GM19043 (cell line): ENCODE measurements around the gene TFAP2A.

Source experiments
- ATAC-seq: cut with Tn5 transposase; IDR thresholded peaks from one replicate; pipeline ENCODE4 v1.9.1; 2021; ENCODE audit warnings: low read depth; ENCODE audit not compliant: unreplicated experiment

Gene TFAP2A

DNA sequence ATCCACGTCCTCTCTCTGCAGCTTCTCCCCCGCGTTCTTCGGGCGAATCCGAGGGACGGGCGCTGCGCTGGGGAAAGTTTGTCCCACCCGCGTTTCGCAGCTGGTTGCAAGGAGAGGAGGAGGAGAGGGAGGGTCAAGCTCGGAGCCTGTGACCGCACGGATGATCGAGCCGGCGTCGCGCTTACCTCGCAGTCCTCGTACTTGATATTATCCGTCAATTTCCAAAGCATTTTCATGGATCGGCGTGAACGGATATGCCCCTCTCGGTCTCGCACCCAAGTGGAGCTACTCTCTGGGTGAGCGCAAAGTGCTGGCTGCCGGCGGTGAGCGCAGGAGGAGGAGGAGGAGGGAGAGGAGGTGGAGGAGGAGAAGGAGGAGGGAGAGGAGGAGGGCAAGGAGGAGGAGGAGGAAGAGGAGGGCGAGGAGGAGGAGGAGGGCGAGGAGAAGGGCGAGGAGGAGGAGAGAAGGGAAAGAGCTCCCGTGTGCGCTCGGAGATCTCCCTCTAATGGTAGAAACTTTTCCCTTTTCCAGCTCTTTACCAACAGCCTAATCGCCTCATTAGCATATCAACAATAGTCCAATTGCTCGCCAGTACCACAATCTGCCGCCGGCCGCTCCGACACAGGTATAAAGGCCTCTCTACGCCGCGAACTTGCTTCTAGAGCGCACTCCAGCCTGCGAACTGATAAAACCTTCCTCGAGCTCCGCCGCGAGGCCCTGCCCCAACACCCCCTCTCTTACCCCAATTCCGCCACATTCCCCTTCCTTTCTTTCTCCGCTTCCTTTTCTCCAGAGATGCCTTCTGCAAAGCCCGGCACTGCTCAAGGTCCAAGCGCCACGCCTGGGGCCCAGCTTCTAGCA is at the start of gene TFAP2A:
TSS of gene TFAP2A (minus strand) at position 319 of the 861 bp plus-strand sequence. CDS start at position 236, 83 bp downstream.
- ATAC-seq = no peak

DNA sequence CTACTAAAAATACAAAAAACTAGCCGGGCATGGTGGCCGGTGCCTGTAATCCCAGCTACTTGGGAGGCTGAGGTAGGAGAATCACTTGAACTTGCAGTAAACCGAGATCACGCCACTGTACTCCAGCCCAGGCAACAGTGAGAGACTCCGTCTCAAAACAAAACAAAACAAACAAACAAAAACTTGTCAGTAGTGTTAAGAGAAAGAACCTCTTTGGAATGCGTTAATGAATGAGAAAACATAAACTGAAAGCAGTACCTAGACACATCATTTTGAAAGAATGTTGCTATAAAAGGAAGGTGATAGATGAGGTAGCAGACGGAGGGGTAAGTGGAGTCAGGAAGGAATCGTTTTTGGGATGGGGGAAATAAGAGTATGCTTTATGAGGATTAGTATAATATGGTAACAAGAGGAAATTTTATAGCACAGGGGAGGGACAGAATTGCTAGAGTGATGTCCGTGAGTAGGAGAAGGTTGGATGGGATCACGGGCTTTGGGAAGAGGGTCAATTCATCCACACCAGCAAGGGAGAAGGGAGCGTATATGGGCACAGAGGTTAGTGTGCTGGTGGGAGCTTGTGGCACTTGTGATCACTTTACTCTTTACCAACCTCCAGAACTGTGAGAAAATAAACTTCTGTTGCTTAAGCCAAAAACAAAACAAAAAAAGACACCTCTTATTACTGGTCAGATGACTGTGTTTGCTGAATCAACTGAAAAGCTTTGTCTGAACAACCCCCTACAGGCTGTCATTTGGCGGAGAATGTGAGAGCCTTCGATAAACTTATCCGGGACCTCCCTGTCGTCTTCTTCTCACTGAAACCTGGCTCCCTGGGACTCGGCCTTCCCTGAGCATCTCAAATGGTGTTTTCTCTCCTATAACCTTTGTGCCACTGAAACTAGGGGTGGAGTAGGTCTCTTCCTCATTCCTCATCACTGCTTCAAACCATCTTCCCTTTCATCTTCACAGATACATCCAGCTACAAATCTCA is 48.9 kb upstream of the TFAP2A start:
- ATAC-seq = no peak

DNA sequence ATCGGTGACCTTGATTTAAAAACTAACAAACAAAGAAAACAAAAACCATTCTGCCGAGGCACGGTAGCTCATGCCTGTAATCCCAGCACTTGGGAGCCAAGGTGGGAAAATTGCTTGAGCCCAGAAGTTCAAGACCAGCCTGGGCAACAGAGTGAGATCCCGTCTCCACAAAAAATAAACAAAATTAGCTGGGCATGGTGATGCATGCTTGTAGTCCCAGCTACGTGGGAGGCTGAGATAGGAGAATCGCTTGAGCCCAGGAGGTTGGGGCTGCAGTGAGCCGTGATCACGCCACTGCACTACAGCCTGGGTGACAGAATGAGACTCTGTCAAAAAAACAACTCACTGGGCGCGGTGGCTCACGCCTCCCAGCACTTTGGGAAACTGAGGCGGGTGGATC is 48.2 kb upstream of the TFAP2A start:
- no peak for ATAC-seq

DNA sequence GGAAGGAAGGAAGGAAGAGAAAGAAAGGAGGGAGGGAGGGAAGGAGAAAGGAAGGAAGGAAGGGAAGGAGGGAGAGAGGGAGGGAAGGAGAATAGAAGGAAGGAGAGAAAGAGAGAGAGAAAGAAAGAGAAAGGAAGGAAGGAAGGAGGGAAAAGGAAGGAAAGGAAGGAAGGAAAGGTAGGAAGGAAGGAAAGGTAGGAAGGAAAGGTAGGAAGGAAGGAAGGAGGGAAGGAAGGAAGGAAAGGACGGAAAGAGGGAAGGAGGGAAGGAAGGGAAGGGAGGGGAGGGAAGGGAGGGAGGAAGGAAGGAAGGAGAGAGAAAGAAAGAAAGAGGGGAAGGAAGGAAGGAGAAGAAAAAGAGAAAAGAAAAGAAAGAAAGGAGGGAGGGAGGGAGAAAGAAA is 47.0 kb upstream of the TFAP2A start:
- no peak for ATAC-seq

DNA sequence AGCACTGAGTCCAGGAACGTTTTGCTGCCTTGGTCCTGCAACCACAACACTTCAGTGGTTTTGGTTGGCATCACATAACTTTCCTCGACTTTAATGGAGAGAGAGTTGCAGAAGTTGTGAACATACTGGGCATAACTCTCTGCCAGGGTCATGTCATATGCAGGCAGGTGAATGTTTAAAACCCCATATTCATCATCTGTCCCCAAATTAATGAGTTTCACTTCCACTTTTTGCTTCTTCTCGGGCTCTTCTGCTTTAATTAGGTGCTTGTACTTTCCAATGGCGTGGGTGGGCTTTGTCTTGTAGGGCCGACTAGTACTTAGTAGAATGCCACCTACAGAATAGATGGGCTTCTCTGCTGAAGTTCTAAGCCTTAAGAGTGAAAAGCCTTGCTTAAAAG is 45.2 kb upstream of the TFAP2A start:
- ATAC-seq = peak; percentile 92

DNA sequence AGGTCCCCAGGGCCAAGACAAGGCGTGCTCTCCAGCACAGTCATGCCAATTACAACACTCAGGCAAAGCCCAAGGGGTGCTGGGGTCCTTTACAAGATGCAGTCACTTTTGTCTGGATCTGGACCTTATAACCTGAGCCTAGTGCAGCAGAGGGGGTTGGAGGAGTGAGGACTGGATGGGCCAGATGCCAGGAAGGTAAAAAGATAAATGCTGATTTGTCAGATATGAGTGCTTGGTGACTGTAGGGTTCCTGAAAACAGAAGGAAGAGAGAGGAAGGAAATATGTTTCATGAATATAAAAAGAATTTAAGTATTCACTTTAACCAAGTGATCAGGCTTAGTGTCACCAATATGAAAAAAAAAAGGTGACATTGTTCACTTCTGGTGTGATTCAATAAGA is 43.4 kb upstream of the TFAP2A start:
- ATAC-seq = no peak

DNA sequence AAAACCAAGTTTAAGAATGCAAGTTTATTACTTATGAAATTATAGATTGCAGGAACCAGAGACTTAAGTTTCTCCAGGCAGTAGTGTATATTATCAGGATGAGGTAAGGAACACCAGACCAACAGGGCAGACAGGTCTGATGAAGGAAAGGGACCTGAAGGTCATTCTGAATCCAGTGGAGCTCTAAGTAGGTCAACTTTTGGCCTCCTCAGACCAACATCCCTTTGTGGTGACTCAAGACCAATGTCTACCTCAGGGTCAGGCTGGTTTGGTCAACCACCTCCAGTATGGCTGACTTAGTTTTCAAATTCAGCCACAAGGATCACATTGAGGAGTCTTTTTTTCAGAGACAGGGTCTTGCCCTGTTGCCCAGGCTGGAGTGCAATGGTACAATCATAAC is 38.7 kb upstream of the TFAP2A start:
- no peak for ATAC-seq

DNA sequence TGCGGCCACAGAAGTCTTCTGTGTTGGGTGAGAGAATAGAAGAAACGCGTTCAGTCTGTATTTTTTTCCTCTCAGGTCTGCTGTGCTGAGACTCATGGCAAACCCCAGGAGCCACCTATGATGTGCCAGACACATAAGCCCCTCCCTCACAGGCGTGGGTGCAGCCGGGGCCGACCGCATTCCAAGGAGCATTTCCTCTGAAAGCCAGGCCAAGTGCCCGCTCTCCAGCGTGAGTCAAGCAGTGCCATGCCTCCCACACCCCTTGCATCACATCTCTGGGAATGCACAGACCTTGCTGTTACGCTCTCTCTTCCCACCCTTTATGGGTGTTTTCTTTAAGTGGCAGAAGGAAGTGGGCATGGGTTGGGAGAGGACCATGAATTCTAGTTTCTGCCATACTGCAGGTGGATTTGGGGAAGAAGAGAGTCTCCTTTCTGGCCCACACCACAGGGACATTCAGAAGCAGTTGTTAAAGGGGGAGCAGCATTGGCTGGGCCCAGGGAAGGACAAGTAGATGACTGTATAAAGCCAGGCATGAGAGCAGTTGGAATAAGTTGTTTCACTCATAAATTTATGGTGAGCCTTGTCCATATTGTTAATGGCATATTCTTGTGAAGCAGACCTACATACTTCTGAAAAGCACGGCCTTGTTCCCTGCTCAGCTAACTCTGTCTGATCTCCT is 37.1 kb upstream of the TFAP2A start:
- no peak for ATAC-seq

DNA sequence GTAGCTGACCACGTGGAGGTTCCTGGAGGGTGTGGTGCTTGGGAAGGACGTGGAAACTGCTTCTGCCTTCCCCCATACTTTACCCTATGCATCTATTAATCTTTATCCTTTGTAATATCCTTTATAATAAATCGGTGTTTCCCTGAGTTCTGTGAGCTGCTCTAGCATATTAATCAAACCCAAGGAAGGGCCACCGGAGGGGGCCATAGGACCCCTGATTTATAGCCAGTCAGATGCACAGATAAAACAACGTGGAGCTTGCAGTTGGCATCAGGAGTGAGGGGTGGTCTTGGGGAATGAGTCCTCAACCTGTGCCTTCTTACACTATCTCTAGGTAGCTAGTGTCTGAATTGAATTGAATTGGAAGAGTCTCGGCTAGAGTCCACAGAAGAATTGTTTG is 36.5 kb upstream of the TFAP2A start:
- no peak for ATAC-seq

DNA sequence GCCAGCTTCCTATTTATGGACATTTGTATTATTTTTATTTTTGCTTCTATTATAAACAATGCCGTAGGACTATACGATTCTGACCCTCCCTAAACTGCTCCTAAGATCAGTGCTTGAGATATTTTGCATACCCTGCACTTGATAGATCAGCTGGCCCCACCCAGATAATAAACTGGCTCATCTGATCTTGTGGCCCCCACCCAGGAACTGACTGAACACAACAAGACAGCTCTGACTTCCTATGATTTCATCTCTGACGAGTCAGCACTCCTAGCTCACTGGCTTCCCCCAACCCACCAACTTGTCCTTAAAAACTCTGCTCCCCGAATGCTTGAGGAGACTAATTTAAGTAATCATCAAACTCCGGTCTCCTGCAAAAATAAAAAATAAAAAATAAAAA is 34.9 kb upstream of the TFAP2A start:
- ATAC-seq = no peak

DNA sequence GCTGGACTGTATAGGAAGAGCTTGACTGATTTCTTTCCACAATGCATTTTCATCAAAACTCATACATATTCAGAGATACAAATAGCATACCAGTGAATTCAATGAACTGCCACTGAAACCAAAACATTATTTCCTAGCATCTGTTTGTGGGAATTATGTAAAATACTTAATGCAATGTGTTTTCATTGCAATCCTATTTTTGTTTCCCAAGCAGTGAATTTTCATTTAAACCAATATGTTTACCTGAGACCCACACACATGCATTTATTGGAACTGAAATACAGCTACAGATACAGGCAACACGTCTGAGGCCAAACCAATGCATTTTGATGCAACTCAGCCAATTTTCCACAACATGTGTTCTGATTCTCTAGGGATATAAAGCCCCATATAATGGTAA is 33.2 kb upstream of the TFAP2A start:
- no peak for ATAC-seq

DNA sequence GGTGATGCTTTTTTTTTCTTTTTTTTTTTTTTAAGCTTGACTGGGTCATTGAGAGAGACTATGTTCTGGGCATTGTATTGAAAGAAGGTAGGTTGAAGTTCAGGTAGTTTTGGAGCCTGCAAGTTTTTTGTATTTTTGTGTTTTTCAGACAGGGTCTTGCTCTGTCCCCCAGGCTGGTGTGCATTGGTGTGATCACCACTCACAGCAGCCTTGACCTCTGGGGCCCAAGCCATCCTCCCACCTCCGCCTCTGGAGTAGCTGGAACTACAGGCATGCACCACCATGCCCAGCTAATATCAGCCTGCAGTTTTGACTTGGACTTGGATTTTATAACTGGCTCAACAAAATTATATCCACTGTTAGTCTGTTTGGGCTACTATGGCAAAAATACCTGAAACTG is 31.7 kb upstream of the TFAP2A start:
- ATAC-seq = no peak

DNA sequence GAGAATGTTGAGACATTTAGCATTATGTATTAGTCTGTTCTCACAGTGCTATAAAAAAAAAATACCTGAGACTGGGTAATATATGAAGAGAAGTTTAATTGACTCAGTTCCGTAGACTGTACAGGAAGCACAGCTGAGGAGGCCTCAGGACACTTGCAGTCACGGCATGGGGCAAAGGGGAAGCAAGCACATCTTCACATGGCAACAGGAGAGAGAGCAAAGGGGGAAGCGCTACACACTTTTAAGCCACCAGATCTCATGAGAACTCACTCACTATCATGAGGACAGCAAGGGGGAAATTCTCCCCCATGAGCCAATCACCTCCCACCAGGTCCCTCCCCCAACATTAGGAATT is 26.8 kb upstream of the TFAP2A start:
- ATAC-seq = no peak

DNA sequence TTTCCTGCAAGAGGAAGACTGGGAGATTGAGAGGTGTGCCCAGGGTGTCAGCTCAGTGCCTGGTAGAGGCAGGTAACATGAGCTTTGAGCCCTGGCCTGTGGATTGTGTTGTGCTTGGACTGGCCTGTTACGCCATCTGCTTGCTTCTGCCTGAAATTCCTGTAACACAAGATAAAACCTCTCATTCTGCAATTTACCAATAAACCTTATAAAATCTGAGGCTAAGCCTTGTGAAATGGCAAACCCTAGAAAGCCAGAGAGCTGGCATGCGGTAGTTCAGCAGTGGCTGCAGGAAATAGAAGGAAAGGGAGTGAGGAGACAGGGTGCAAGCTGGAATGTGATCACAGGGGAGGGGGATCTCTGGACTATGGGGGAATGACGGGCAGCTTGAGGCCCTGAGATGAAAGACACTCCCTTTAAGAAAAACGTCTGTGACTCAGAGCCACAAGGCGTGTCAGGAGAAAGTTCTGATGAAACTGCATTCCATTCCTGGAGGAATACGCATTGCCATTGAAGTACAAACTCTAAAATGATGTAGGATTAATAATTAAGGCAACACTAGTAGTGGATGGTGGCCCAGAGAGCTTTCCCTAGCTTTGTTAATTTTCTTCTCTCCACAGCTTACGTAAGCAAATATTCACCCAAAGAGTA is 26.3 kb upstream of the TFAP2A start:
- no peak for ATAC-seq

DNA sequence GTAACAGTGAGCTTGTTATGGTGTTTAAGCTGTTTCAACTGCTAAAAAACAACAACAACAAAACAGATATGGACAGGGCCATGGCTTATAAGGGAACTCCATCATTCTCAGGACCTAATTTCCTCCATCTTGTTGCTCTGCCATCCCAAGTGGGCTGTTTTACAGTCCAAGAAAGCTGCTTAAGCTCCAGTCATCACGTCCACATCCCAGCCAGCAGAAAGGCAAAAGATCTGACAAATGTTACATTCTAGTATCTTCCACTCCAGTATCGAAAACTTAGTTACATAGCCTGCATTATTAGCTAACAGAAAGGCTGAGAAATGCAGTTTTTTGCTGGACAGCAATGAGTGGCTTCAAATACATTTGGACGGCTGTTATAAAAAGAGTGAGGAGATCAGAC is 23.0 kb upstream of the TFAP2A start:
- ATAC-seq = no peak

DNA sequence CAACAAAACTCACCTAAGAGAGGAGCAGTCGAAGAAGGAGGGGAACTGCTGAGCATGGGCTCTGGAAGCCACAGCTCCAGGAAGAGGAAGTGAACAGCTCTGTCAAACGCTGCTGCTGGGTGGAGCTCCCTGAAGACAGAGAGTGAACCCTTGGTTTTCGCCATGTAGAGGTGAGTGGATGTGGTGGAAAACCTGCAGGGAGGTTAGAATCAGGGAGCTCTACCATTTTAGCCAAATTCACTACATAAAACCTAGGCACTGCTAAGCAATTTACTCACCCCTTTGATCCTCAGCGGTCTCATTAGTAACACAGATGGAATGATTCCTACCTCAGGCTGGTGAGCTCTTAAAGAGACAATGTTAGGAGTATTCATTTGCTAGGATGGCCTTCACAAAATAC is 19.4 kb upstream of the TFAP2A start:
- ATAC-seq = no peak

DNA sequence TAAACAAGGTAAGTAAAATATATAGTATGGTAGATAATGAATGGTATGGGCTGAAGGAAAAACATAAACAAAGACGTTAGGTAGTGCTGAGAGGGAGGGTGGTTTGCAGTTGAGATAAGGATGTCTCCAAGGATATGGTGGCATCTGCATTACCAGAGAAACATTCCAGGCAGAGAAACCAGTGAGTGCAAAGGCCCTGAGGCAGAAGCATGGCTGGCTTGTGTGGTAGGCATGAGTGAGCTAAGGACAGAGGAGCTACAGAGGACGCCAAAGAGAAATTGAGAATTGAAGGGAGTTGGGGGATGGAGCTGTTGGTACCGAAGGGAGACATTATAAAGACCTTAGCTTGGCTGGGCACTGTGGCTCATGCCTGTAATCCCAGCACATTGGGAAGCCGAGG is 18.4 kb upstream of the TFAP2A start:
- no peak for ATAC-seq

DNA sequence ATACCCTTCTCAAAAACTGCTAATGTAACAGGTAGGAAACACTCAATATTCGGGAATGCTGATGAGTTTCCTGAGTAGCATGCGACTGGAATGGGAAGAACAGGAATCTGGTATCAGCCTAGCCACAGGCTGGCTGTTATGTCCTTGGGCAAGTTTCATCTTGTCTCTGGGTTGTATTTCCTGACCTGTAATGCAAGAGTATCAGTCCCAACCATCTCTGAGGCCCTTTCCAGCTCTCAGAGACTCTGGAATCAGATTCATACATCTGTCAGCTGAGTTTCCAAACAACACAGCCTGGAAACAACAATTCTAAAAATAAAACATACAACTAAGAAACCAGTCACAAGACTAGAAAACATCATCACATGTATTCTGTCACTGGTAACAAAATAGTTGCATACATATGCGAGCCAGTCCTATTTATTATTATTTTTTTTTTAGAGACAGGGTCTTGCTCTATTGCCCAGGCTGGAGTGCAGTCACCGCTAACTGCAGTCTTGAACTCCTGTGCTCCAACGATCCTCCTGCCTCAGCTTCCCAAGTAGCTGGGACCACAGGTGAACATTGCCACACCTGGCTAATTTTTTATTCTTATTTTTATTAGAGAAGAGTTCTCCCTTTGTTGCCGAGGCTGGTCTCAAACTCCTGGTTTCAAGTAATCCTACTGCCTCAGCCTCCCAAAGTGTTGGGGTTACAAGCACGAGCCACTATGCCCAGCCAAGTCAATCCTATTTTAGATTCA is 16.7 kb upstream of the TFAP2A start:
- ATAC-seq = no peak

DNA sequence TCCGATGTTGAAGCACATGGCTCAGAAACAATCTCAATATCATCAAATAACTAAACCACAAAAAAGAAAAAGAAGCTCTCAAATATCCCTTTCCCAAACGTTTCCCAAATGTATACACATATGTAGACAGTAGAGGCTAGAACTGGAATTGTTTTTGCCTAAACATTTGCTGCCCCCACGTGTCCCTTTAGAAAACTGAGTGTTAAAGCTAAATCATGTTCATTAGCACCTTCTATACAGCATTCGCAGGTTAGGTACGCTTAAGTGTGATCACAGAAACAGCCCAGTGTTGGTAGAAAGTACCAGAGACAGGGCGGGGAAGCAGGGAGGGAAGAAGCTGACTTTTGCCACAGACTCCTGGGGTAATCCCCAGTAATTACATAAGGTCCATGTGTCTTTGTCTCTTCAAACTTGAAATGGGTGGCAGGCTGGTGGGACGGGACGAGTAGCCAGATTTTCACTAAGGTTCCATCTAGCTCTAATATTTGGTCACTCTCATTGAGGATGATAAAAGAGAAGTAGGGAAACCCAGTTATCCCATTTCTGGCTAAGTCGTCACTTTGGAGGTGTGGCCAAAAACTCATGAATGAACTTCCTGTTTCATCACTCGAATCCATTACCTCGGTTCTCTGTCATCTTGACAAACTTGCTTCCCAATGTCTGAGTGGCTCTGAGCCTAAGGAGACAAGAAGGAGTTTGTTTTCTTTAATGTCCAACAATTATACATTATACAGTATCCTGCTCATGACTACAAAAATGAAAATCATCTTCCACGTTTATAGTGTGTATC is 15.0 kb upstream of the TFAP2A start:
- ATAC-seq = peak; percentile 66
